Endothelial cell of coronary artery (primary cell): ENCODE data around the gene TAF5. TPM values are rescaled to one million over a fixed set of nuclear protein-coding genes. Genes with fewer than 3 reads are reported as not detected.

Source experiments
- total RNA-seq: library from RNA; depleted of rRNA; stranded (reverse); fragments of >200 nt; gene quantifications from 2 replicates; pipeline ENCODE4 v1.2.3, GENCODE V29; 2014

TAF5 gene
- 4.4 and 5.0 TPM in 2 replicates for total RNA-seq

DNA sequence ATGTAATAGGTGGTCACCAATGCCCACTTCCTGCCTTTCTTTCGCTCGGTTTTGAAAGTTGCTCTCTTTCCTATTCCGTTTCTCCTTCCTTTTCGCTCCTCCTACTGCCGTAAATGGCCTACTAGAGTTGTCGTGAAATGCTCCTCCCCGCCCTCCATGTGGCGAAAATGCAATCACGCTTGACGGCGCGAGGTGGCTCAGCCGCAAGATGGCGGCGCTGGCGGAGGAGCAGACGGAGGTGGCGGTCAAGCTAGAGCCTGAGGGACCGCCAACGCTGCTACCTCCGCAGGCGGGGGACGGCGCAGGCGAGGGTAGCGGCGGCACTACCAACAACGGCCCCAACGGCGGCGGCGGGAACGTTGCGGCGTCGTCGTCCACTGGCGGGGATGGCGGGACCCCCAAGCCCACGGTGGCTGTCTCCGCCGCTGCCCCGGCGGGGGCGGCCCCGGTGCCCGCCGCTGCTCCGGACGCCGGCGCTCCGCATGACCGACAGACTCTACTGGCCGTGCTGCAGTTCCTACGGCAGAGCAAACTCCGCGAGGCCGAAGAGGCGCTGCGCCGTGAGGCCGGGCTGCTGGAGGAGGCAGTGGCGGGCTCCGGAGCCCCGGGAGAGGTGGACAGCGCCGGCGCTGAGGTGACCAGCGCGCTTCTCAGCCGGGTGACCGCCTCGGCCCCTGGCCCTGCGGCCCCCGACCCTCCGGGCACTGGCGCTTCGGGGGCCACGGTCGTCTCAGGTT lies at the start of gene TAF5:
TAF5 (plus strand) TSS at position 195 of the 737 bp plus-strand sequence; CDS start at position 209, 14 bp downstream.

DNA sequence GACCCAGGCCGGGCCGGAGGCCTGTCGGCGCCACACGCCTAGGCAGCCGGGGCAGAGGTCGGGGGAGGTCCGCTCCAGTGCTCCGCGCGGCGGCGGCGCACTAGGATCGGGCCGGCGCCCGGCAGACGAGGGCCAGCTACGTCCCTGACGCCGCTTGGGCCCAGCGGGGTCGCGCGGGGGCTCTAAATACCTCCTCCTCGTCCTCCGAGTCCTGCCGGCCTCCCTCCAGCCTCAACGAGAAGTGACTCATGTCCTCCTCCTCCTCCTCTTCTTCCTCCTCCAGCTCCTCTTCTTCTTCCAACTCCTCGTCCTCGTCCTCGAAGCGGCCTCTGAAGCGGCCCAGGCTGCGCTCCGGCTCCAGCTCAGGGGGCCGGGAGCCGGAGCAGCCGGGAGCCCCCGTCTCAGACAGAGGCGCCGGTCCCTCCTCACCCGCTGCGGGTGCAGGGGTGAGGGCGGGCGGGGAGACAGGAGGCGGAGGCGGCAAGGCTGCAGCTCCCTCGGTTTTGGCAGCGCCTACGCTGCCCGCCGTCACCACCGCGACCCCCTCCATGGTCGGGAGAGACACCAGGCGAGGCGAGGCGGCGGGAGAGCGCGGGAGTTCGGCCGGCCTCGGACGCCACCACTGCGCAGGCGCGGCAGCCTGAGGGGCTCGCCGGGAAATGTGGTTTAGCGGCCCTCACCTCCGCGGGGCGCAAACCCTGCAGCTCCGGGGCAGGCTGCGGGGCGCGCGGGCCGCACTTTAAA lies 17.1 kb upstream of the TAF5 start, which contains the start of gene PCGF6:
PCGF6 (minus strand) TSS at position 624 of the 744 bp plus-strand sequence; CDS start at position 550, 74 bp downstream.

DNA sequence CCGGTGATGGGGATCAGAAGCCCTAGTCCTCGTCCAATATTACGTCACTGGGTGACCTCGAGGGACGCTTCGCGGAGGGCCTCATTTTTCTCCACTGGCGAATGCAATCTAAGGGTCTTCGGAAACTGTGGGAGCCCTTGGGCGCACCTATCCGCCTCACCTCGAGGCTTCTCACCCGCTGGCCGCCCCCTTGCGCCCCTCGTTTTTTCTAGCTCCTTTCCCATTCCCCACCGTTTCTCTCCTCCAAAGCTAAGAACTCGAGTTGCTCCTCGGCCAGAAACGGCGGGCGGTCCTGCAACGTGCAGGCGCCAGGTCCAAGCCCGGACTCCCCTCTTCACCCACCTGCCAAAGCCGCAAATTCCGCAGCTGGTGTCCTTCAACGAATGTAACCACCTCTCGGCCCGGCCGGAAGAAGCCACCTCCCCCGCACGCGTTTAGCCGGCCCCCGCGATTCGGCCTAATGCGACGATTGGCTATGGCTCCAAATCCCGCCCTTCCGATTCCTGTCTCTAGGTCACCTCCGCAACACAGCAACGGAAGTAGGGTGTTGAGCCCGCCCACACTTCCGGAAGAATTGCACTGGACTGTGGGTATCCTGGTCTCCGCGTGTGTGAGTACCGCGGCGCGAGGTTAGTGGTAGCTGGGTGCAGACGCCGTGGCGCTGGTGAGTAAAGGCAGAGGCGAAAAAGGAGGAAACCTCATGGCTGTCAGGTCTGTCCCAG lies 28.5 kb downstream of the TAF5 start, which contains the start of the genes ATP5MK and PDCD11:
ATP5MK (minus strand) TSS at position 409 of the 722 bp plus-strand sequence. CDS start 4,018 bp downstream, outside the sequence.
PDCD11 (plus strand) TSS at position 560 of the 722 bp plus-strand sequence. CDS start 1,801 bp downstream, outside the sequence.

Other genes with a start within 250 kb of the TAF5 start
- gene NT5C2, start 174.7 kb upstream of the TAF5 start, total RNA-seq: 36.4 and 44.9 TPM in 2 replicates
- under 0.01 TPM in 1 of 2 replicates, not detected in the other for gene RPEL1, start 122.1 kb upstream of the TAF5 start, total RNA-seq
- gene INA, start 90.8 kb upstream of the TAF5 start, total RNA-seq: 0.18 and 0.19 TPM in 2 replicates
- 11.7 and 13.7 TPM in 2 replicates for gene PCGF6, start 16.8 kb upstream of the TAF5 start, total RNA-seq
- gene ATP5MK, start 28.5 kb downstream of the TAF5 start, total RNA-seq: 179 and 198 TPM in 2 replicates
- gene PDCD11, start 28.6 kb downstream of the TAF5 start, total RNA-seq: 52.7 and 55.1 TPM in 2 replicates
- 11.6 and 13.0 TPM in 2 replicates for gene CALHM2, start 84.4 kb downstream of the TAF5 start, total RNA-seq
- gene CALHM1, start 90.9 kb downstream of the TAF5 start, total RNA-seq: not detected in 2 replicates
- gene CALHM3, start 111.3 kb downstream of the TAF5 start, total RNA-seq: not detected in 2 replicates
- under 0.01 and 0.09 TPM in 2 replicates for gene NEURL1, start 125.7 kb downstream of the TAF5 start, total RNA-seq